Fibroblast of peridontal ligament (primary cell): ENCODE data around the gene PRKCH.
"Not testable (repeated sequence)": the region's sequence is repeated elsewhere in the genome, so short reads cannot be mapped to it uniquely, and the experiment has no call there.

Experiments used
- DNase-seq: peaks from one replicate; pipeline ENCODE4 v3.0.0-alpha.2; 2010; ENCODE audit errors: extremely low read depth

PRKCH gene

GRCh38 chr14:61458766-61459165 is 137.4 kb downstream of the PRKCH start:
- DNase-seq = no peak

- DNase-seq = no peak
These were observed 137.8 kb downstream of the PRKCH start for GRCh38 chr14:61459229-61459628.

DNA sequence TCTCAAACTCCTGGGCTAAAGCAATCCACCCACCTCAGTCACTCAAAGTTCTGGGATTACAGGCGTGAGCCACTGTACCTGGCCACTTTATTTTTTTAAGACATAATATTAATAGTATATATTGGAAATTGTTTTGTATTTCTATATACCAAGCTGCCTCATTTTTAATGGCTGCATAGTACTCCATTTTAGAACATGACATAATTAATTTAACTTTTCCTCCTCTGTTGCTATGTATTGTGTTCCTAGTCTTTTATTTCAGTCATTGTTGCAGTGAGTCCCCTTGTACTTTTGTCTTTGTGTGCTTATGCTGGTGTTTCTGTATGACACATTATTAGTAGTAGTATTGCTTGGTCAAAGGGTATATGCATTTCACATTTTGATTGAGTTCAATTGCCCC is 138.7 kb downstream of the PRKCH start:
- DNase-seq = no peak

GRCh38 chr14:61460718-61461611 is 139.6 kb downstream of the PRKCH start:
- DNase-seq = no peak

DNA sequence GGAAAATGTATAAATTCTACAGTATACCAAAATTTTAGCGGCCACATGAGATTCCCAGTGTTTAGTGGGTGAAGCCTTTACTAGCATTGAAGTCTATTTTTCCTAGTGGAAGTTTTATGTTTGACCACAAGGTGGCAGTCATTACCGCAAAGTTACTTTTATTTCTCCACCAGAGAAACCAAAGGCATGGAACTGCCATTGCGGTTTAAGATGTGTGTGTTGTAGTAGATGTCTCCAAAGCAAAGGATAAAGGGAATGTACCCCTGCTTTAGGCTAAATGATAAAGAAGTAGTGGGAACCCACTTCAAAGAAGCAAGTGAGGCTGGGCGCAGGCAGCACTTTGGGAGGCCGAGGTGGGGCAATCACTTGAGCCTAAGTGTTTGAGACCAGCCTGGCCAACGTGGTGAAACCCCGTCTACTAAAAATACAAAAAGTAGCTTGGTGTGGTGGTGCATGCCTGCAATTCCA is 140.5 kb downstream of the PRKCH start:
- peak; percentile 89 for DNase-seq

DNA sequence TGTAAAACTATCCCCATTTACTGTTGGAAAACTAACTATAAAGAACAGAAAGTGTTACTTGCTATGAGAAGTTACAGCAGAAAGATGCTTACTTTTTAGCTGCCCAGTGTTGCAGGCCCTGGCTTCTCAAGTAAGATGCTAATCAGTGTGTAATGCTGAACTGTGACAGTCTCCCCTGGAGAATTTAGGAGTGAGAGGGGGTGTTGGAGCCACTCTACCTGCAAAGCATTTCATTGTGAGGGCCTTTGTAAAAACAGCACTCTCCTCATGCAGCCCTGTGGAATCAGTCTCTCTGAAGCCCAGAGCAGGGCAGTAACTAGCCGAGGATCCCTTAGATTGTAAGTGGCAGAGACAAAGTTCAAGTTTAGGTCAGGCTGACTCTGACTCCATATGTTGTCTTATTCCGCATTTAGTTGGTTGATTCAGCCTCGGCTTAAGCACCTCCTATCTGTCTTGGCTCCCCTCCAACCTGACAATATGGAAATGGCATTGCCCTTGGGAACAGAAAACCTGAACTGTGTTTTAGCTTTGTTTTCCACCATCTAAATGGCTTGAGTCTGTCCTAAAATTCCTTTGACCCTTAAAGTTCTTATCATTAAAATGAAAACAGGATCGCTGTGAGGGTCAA is 141.3 kb downstream of the PRKCH start:
- DNase-seq = peak; percentile 73

DNA sequence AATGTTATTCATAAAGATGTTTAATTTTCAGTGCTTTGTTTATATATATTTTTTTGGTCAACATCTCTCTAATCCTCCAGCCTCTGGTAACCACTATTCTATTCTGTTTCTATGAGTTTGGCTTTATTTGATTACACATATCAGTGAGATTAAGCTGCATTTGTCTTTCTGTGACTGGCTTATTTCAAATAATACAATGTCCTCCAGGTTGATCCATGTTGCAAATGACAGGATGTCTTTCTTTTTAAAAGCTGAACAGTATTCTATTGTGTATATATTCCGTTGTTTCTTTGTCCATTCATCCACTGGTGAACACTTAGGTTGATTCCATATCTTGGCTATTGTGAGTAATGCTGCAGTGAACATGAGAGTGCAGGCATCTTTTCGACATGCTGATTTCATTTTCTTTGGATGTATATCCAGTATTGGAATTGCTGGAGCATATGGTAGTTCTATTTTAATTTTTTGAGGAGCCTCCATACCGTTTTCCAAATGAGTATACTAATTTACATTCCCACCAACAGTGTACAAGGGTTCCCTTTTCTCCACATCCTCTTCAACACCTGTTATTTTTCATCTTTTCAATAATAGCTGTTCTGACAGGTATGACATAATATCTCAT is 142.4 kb downstream of the PRKCH start:
- DNase-seq = no peak

- not testable (repeated sequence) for DNase-seq
These were observed 143.4 kb downstream of the PRKCH start for GRCh38 chr14:61464539-61465320.

DNA sequence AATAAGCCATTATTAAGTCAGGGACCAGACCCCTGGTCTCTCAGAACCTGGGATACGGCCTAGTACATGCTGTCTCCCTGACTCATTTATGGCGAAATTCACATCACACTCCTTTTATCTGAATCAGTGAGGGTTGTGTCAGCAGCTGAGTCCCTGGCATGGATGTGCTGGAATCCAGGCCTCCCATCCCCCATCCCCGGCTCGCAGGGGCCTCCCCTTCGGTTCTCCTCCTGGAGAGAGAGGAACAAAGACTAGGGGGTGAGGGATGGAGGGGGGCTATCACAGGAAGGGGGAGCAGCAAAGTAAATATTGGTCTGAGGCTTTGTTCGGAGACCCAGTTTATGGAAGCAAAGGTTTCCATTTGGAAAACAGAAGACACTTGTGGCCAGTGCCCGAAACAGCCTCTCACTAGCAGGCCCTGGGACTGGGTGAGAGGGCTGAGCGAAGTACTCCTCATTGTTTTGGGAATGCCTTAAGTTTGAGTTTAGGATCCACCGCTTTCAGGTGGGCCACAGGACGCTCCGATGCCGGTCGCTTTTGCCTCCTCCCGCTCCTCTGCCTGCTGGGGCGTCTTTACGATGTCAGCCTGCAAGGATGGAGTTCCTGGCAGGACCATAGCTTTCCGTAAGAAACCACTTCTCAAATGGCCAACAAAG is 145.0 kb downstream of the PRKCH start:
- peak; percentile 95 for DNase-seq

DNA sequence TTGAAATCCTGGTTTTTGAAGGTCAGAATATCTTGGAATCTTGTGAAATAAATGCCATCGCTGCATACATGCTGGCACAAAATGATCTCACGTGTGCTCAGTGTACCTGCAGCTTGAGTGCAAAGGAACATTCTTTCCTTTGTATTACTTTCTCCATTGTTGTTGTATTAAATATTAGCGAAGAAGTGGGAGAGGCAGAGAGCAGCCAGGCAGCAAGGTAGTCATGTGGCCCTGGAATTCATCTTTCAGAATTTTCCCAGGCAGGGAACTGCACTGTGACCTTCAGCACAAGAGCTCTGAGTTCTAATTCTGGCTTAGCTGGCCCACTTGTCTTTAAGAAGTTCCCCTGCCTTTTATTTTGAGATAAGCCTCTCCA is 145.5 kb downstream of the PRKCH start:
- DNase-seq = no peak

- DNase-seq = no peak
These were observed 145.9 kb downstream of the PRKCH start for GRCh38 chr14:61467296-61467695.

DNA sequence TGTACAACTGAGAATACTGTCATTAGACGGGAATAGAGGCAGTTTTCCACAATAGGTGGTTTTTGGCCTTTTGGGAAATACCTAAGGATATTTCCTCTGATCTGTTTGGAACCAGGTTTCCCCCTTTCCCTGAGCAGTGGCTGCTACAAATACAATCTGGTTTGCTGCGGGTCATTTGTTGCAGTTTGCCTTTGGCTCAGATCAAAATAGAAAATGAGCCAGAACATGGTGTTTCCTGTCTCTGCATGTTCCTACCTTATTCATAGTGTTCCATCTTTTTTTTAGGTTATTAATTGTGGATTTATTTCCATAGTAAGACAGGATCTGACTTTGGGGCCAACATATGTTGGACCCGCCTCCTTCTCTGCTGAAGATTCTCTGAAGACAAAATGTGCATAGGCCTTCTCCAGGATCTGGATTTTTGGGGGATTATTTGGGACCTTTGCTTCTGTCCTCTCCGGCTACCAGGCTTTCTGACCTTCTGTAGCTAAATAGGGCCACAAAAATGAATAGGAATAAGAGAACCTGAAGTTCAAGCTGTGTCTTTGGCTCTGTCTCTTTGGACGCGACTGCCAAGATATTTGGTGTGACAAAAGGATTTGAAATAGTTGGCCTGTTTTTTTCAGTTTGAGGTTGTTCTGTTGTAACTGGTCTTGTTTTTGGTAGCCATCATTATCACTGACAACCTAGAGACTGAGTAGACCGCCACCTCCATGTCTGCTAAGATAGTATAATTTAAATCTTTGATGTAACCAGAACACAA is 146.9 kb downstream of the PRKCH start:
- no peak for DNase-seq

GRCh38 chr14:61469781-61470180 is 148.4 kb downstream of the PRKCH start:
- no peak for DNase-seq

GRCh38 chr14:61470261-61470960 is 149.0 kb downstream of the PRKCH start:
- DNase-seq = peak; percentile 99

DNA sequence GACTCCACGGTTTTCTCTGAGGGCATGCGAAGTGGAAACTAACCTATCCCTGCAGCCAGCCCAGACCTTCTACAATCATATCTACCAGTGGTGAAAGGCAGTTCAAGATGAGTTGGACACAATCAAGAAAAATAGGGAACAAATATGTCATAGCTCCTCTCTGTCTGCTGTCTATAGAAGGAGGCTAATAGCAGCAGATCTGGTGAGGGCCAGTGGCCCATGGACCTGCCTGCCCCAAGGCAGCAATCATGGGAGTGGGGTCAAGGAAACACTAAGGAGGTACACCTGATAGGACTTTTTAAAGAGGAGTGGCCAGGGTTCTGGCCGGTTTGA is 149.5 kb downstream of the PRKCH start:
- DNase-seq = no peak

DNA sequence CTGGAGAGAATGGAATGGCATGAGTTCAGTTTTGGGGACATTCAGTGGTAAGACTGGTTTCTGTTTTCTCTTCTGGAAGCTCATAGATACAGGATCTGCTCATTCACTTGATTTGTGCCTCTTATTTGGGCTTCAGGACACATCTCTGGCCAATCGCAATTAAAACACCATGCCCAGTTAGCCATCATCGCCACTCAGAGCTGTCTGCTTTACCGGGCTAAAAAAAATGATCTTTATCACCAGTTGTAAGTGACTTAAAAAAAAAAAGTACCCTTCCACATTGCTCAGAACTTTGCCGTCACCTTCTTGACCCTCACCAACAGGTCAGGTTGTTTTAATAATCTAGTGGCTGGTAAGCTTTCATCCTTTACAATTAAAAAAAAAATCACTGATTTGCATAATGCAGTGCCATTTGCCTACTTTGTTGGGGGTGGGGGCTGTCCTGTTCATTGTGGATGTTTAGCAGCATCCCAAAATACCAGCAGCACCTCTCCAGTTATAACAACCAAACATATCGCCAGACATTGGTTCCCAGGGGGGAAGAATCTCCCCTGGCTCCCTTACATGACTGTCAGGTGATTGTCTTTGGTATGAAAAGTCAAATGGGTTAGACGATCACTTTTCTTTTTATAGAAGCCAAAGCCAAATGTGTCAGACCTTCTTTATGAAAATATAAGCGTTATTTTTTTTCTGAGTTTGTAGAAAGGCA is 150.1 kb downstream of the PRKCH start:
- peak; percentile 21 for DNase-seq

GRCh38 chr14:61472011-61472672 is 150.8 kb downstream of the PRKCH start:
- peak; percentile 99 for DNase-seq

DNA sequence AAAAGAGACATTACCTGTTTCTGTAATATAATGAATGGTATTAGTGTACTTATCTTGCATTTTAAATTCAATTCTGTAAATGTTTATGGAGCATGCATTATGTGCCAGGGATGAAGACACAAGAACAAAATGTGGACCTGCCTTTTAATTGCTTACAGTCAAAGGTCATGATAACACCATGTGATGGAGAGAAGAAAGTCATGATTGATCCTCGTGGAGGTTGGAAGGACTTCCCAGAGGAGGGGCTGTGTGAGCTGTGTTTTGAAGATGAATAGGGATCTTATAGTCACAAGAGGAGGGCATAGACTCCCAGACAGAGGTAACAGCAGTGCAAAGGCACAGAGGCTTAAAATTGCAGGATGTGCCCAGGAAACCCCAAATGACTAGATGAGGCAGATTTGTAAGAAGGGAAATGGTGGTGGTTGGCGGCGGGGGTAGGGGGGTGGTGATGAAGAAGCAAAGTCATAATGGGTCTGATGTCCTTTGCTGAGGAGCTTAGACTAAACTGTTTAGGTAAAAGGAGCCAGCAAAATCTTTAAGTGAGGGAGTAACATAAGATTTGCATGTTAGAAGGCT is 151.5 kb downstream of the PRKCH start:
- peak; percentile 34 for DNase-seq

DNA sequence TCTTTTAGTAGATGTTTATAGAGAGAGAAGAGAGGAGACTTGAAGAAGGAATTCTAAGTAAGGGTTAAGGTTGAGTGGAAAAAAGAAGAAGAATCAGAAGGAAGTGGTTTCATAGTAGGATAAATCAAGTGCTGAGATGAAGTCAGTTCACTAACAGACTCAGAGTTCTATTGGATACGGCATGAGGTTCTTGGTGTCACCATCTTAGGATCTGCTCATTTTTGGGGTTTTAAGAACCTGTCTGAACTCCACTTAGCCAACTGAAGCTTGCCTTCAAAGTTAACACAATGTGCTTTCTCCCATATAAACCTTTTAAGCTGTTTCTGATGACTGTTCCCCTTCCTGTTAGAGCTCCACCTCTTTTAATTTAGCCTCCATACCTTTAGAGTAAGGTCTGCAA is 152.6 kb downstream of the PRKCH start:
- no peak for DNase-seq
